ENCODE results near the gene LCN9.
"Not testable (repeated sequence)": the region's sequence is repeated elsewhere in the genome, so short reads cannot be mapped to it uniquely, and the experiment has no call there.

The LCN9 gene

DNA sequence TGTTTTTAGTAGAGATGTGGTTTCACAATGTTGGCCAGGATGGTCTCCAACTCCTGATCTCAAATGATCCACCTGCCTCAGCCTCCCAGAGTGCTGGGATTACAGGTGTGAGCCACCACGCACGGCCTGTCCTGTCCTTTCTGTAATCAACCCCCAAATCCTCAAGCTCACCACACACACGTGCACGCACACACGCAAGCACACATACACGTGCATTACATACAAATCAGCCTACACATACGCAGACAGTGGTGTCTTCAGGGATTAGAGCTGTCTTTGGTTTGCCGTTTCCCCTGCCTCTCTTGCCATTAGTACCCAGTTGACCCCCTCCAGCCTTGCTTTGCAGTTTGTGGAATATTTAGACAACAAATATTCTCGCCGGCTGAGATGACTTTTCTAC is 30.3 kb upstream of the LCN9 start:
- no peaks in the 10 kb centered on the region for H3K4me1 ChIP-seq (ENCODE audit: insufficient read depth, low read length)
- H3K9me3 ChIP-seq (ENCODE audit: control insufficient read depth, insufficient read depth, low read length) = peaks cover 7% of the 10 kb centered on the region; the same call in 1 of the 2 replicates
- H3K9ac ChIP-seq (ENCODE audit: low read depth, low read length) = no peak overlapping the region
- H3K36me3 ChIP-seq (ENCODE audit: insufficient read depth, low read length) = no peaks in the 10 kb centered on the region

DNA sequence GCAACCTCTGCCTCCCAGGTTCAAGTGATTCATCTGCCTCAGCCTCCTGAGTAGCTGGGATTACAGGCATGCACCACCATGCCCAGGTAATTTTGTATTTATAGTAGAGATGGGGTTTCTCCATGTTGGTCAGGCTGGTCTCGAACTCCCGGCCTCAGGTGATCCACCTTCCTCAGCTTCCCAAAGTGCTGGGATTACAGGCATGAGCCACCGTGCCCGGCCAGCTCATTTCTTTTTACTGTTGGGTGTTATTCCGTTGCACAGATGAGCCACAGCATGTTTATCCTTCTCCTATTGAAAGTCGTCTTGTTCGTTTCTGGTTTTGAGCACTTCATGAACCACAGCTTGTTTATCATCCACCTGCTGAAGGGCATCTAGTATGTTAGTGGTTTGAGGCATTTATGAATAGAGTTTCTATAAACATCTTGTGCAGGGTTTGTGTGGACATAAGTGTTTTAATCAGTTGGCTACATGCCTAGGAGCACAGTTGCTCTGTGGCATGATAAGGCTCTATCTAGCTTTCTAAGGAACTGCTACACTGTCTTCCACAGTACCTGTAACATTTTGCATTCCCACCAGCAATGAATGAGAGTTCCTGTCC is 26.1 kb upstream of the LCN9 start:
- not testable (repeated sequence) for H3K9ac ChIP-seq (ENCODE audit: low read depth, low read length); H3K36me3 ChIP-seq (ENCODE audit: insufficient read depth, low read length); H3K9me3 ChIP-seq (ENCODE audit: control insufficient read depth, insufficient read depth, low read length); H3K4me1 ChIP-seq (ENCODE audit: insufficient read depth, low read length)

DNA sequence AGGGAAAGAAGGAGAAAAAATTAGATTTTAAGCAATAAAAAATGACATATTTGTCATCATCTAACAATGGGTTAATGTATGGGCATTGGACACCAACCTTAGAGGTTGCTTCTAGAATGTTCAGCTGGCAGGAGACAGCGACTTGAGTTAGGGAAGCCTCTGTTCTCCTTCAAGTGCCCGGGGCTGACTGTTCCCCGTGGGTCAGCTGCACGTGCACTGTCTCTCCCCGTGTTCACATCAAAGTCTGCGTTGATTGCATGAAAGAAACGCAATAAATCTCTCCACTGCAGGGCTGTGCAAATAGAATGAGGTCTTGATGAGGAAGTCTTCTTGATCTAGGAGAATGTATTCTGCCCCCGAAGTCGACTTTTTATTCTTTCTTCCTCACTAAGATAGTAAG is 23.9 kb upstream of the LCN9 start, which contains the start of gene GLT6D1:
TSS of gene GLT6D1 (minus strand) at position 345 of the 400 bp plus-strand sequence. CDS start 353 bp downstream, outside the sequence.
- Histone ChIP-seq H3K9ac (ENCODE audit: low read depth, low read length) (no peak within 1 kb of the TSS), H3K36me3 (ENCODE audit: insufficient read depth, low read length) (no peaks in the 10 kb centered on the region), H3K9me3 (ENCODE audit: control insufficient read depth, insufficient read depth, low read length) (peaks cover 13% of the 10 kb centered on the region), H3K4me1 (ENCODE audit: insufficient read depth, low read length) (no peaks in the 10 kb centered on the region)

DNA sequence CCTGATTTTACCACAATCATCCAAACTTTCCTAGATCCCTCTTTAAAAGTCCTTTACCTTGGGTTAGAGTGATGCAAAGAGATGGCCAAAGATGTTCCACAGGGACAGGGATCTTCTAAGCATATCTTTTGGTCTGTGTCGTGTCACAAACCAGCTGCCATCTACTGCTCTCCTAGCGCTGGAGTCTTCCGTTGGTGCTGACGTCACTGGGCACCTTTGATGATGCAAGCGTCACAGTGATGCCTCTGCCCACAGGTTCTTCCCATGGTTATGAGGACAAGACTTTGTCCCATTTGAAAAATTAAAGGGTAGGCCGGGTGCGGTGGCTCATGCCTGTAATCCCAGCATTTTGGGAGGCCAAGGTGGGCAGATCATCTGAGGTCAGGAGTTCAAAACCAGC is 22.1 kb upstream of the LCN9 start:
- H3K36me3 ChIP-seq (ENCODE audit: insufficient read depth, low read length) = no peaks in the 10 kb centered on the region
- peaks cover 25% of the 10 kb centered on the region for H3K9me3 ChIP-seq (ENCODE audit: control insufficient read depth, insufficient read depth, low read length)
- H3K9ac ChIP-seq (ENCODE audit: low read depth, low read length) = no peak overlapping the region
- no peaks in the 10 kb centered on the region for H3K4me1 ChIP-seq (ENCODE audit: insufficient read depth, low read length)

DNA sequence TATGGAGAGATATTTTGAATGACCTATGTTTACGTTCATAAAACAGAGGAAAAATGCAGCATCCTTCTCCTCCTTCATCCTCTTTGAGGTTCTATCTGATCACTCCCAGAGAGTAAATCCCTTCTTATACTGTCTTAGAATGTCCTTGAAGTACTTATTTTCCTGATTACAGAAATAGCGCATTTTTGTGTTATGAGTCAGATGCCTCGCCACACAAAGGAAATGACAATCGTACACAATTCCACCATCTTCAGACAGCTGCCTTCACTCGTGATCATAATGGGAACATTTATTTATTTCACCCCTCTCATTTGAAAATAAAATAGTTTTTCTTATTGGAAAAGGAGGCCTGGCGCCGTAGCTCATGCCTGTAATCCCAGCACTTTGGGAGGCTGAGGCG is 21.4 kb upstream of the LCN9 start:
- Histone ChIP-seq H3K36me3 (ENCODE audit: insufficient read depth, low read length) (no peaks in the 10 kb centered on the region), H3K9me3 (ENCODE audit: control insufficient read depth, insufficient read depth, low read length) (peaks cover 22% of the 10 kb centered on the region), H3K4me1 (ENCODE audit: insufficient read depth, low read length) (no peaks in the 10 kb centered on the region), H3K9ac (ENCODE audit: low read depth, low read length) (no peak overlapping the region)

DNA sequence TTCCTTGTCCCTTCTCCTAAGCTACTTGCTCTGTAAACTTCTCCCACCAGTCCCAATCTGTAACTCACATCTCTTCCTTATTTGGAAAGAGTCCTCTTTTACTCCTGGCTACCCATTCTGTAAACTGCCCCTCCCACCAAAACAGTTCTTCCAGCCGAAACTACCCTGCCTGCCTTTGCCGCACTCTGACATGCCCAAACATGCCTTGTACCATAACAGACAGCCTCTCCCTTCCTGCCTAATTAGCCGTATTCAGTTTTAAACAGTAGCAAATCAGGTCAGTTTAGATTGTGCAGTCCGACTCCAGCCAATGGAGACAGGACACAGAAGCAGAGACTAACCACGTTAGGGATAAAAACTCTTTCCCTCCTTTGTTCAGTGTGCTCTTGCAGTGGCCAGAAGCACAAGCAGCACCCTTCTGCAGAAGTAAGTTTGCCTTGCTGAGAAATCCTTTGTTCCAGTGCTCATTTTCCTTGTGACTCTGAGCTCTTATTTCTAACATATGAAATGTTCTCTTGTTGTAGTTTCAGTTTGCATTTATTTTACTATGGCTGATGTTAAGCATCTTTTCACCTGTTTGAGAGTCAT is 18.4 kb upstream of the LCN9 start:
- no peaks in the 10 kb centered on the region for H3K36me3 ChIP-seq (ENCODE audit: insufficient read depth, low read length)
- no peaks in the 10 kb centered on the region for H3K4me1 ChIP-seq (ENCODE audit: insufficient read depth, low read length)
- H3K9ac ChIP-seq (ENCODE audit: low read depth, low read length) = no peak overlapping the region
- H3K9me3 ChIP-seq (ENCODE audit: control insufficient read depth, insufficient read depth, low read length) = peaks cover 29% of the 10 kb centered on the region

DNA sequence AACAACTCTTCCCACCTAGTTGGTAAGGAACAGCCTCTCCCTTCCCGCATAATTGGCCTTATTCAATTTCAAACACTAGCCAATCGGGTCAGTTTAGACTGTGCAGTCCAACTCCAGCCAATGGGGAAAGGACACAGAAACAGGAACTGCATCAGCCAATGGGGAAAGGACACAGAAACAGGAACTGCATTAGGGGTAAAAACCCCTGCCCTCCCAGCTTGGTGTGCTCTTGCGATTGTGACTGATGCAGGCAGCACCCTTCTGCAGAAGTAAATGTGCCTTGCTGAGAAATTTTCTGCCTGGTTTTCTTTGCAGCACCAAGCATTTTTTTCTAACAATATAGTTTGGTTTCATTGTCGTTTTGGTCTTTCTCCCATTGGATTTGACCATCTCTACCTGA is 15.2 kb upstream of the LCN9 start:
- Histone ChIP-seq H3K9ac (ENCODE audit: low read depth, low read length) (no peak overlapping the region), H3K4me1 (ENCODE audit: insufficient read depth, low read length) (no peaks in the 10 kb centered on the region), H3K36me3 (ENCODE audit: insufficient read depth, low read length) (no peaks in the 10 kb centered on the region), H3K9me3 (ENCODE audit: control insufficient read depth, insufficient read depth, low read length) (peaks cover 40% of the 10 kb centered on the region)

DNA sequence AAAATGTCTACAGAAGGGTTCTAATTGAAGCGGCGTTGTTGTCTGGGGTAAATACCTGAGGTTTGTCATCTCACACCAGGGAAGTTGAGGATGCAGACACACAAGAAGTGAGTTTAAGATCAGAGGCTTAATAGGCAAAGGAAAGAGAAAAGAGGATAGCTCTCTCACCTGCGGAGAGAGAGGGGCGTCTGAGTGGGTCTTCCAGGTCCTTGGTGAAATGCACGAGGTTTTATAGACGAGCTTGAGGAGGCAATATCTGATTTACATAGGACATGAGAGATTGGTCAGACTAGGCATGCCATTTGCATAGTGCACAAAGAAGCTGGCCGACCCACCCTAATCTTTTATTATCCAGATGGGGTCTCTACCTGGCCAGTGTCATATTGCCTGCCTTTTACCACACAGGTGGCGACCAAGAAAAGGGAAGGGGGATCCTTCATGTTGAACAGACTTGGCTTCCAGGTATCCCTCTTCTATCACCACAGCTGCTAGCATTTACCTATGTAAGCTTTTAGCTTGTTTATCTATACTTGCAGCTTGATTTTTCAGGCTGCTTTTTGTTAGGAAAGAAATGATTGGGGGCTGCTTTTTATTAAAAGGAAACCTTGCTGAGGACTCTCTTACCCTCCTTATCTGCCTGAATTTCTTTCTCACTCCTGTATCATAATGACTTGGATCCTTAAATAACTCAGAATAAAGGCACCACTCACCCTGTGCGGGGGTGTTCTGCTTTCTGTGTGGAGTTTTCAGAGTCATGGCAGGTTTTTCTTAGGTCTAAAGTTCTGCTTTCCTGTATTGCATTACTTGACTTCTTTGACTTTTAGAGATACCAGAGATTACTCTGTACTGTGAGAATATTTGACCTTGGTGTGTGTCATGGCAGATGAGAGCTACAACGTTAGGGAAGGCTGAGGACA is 14.4 kb upstream of the LCN9 start:
- Histone ChIP-seq H3K9me3 (ENCODE audit: control insufficient read depth, insufficient read depth, low read length) (peaks cover 37% of the 10 kb centered on the region), H3K36me3 (ENCODE audit: insufficient read depth, low read length) (no peaks in the 10 kb centered on the region), H3K4me1 (ENCODE audit: insufficient read depth, low read length) (no peaks in the 10 kb centered on the region), H3K9ac (ENCODE audit: low read depth, low read length) (no peak overlapping the region)

DNA sequence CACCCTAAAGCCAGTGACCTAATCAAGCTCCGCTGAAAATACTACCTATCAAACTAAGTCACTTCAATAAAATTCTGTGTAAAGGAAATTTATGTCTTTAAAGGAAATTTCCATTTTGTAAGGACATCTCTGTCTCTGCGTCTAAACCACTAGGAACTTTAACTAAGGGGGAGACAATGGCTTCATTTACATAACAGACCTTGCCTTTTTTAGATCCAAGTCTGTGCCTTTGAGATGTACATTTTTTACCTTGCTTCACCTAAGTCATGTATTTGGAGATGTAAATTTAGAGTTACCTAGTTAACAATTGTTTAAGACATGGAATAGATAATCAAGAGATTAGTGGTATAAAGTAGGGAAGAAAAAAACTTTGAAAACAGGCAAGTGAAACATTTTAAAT is 13.6 kb upstream of the LCN9 start:
- H3K36me3 ChIP-seq (ENCODE audit: insufficient read depth, low read length) = no peaks in the 10 kb centered on the region; the same call in 1 of the 2 replicates
- H3K9ac ChIP-seq (ENCODE audit: low read depth, low read length) = no peak overlapping the region
- no peaks in the 10 kb centered on the region for H3K4me1 ChIP-seq (ENCODE audit: insufficient read depth, low read length)
- peaks cover 31% of the 10 kb centered on the region for H3K9me3 ChIP-seq (ENCODE audit: control insufficient read depth, insufficient read depth, low read length)

DNA sequence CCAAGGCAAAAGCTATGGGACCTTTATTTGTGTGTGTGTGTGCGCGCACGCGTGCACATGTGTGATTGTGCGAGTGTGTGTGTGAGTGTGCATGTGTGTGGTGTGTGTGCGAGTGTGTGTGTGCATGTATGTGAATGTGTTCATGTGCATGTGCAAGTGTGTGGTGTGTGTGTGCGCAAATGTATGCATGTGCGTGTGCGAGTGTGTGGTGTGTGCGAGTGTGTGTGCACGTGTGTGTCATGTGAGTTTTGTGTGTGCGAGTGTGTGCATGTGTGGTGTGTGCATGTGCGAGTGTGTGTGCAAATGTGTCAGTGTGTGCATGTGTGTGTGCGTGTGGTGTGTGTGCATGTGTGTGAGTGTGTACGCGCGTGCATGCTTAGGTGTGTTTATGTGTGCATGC is 12.7 kb upstream of the LCN9 start:
- Histone ChIP-seq H3K4me1 (ENCODE audit: insufficient read depth, low read length) (no peaks in the 10 kb centered on the region), H3K9ac (ENCODE audit: low read depth, low read length) (no peak overlapping the region), H3K9me3 (ENCODE audit: control insufficient read depth, insufficient read depth, low read length) (peaks cover 22% of the 10 kb centered on the region), H3K36me3 (ENCODE audit: insufficient read depth, low read length) (no peaks in the 10 kb centered on the region; the same call in 1 of the 2 replicates)

DNA sequence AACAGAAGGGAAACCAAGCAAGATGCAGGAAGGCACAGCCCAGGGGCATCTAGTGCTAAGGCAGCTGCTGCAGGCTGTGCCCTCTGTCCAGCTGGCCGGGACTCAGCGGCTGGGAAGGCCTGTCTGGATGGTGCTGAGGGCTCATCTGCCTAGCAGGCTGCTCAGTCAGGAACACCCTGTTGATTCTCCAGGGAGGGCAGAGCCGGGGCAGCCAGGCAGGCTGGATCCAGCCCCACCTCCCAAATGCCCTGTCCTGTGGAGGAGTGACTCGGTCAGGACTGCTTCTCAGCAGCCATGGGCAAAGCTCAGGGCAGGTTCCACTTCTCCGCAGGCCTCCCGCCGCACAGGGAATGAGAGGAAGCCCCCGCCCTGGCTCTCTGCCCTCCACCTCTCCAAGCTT is 7.8 kb upstream of the LCN9 start:
- H3K36me3 ChIP-seq (ENCODE audit: insufficient read depth, low read length) = no peaks in the 10 kb centered on the region; the same call in 1 of the 2 replicates
- H3K4me1 ChIP-seq (ENCODE audit: insufficient read depth, low read length) = no peaks in the 10 kb centered on the region
- H3K9ac ChIP-seq (ENCODE audit: low read depth, low read length) = no peak overlapping the region
- peaks cover 11% of the 10 kb centered on the region; the same call in 1 of the 2 replicates for H3K9me3 ChIP-seq (ENCODE audit: control insufficient read depth, insufficient read depth, low read length)

DNA sequence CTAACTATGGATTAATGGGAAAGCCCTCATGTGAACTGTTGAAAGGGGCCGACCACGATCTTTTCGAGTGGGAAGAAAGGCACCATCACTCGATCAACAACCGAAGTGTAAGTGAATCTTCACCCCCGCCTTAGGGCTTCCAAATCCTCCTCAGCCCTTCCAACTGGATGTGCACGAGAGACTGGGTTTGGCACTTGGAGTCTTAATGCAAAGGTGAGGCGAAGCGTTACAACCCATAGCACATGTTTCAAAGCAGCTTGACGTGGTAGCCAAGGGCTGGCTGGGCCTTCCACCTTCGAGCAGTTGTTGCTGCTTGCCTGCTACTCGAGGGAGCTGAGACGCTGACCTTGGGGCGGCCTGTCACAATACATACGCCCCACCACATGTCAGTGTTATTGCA is 5.7 kb upstream of the LCN9 start:
- Histone ChIP-seq H3K4me1 (ENCODE audit: insufficient read depth, low read length) (no peaks in the 10 kb centered on the region; the same call in 1 of the 2 replicates), H3K36me3 (ENCODE audit: insufficient read depth, low read length) (no peaks in the 10 kb centered on the region; the same call in 1 of the 2 replicates)

DNA sequence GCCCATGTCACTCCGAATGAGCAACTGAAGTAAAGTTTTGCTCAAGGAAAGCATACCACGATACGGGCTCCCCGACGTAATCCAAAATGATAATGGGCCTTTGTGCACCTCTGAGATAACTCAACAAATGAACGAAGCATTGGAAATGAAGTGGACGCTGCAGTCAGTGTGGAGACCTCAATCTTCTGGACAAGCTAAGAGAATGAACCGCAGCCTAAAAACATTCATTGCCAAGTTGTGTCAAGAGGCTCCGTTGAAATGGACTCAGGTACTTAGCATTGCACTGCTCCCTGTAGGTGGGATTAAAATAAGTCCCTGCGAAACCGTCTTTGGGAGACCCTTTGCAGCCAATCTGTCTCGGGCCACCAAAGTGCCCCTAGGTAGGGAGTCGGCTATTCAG is 3.9 kb upstream of the LCN9 start:
- peaks cover 3% of the 10 kb centered on the region; the same call in 1 of the 2 replicates for H3K4me1 ChIP-seq (ENCODE audit: insufficient read depth, low read length)
- H3K9ac ChIP-seq (ENCODE audit: low read depth, low read length) = no peak overlapping the region
- no peaks in the 10 kb centered on the region; the same call in 1 of the 2 replicates for H3K36me3 ChIP-seq (ENCODE audit: insufficient read depth, low read length)
- no peaks in the 10 kb centered on the region for H3K9me3 ChIP-seq (ENCODE audit: control insufficient read depth, insufficient read depth, low read length)

More for the DNA sequence above, 5.7 kb upstream of the LCN9 start:
- H3K9ac ChIP-seq (ENCODE audit: low read depth, low read length) = no peak overlapping the region
- H3K9me3 ChIP-seq (ENCODE audit: control insufficient read depth, insufficient read depth, low read length) = no peaks in the 10 kb centered on the region; the same call in 1 of the 2 replicates

DNA sequence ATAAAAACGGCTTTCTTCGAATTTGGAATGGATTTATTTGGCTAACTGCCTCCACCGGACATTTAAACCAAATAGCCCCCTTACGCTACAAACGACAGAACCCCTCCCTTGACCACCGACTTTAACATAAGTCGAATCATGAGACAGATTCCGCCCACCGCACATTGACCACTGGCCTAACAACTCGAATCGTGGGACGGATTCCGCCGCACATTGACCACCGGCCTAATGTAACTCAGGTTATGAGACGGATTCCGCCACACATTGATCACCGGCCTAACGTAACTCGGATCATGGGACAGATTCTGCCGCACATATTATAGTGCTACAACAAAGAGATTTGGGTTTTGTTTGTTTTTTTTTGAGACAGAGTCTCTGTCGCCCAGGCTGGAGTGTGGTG is 2.7 kb upstream of the LCN9 start:
- Histone ChIP-seq H3K36me3 (ENCODE audit: insufficient read depth, low read length) (no peaks in the 10 kb centered on the region), H3K9ac (ENCODE audit: low read depth, low read length) (no peak overlapping the region), H3K9me3 (ENCODE audit: control insufficient read depth, insufficient read depth, low read length) (no peaks in the 10 kb centered on the region), H3K4me1 (ENCODE audit: insufficient read depth, low read length) (peaks cover 3% of the 10 kb centered on the region; the same call in 1 of the 2 replicates)
